ENCODE data around the gene SRRD. TPM values are rescaled to one million over a fixed set of nuclear protein-coding genes. Genes with fewer than 3 reads are reported as not detected.

SRRD gene
- total and polyA plus RNA-seq, 7 experiments from 2014 or later = 18.9 to 29.0 (median 21.3) TPM

Other genes with a start within 250 kb of the SRRD start
- gene ASPHD2, start 54.6 kb upstream of the SRRD start, total RNA-seq = 10 to 100 TPM in 1 of 5 experiments, 1 to 10 TPM in 4; 1.8 to 18.1 (median 2.7) TPM
- gene ASPHD2, start 54.6 kb upstream of the SRRD start, polyA plus RNA-seq = 1 to 10 TPM; 1.5 to 3.2 TPM
- gene HPS4, start 94 bp upstream of the SRRD start, total RNA-seq = 10 to 100 TPM; 45.5 to 64.3 (median 59.1) TPM
- gene HPS4, start 94 bp upstream of the SRRD start, polyA plus RNA-seq = 10 to 100 TPM; 21.5 to 23.9 TPM
- 100 to 1,000 TPM in 1 of 5 experiments, 10 to 100 TPM in 4; 63.6 to 107 (median 72.9) TPM for gene TFIP11, start 28.6 kb downstream of the SRRD start, total RNA-seq
- 10 to 100 TPM; 25.8 to 45.8 TPM for gene TFIP11, start 28.6 kb downstream of the SRRD start, polyA plus RNA-seq
- gene TPST2, start 106.3 kb downstream of the SRRD start, total RNA-seq = 10 to 100 TPM; 16.7 to 44.8 (median 20.6) TPM
- gene TPST2, start 106.3 kb downstream of the SRRD start, polyA plus RNA-seq = 10 to 100 TPM; 14.4 to 30.5 TPM
- gene CRYBB1, start 134.2 kb downstream of the SRRD start, total RNA-seq = not detected
- not detected for gene CRYBB1, start 134.2 kb downstream of the SRRD start, polyA plus RNA-seq
- not detected for gene CRYBA4, start 138.1 kb downstream of the SRRD start, total RNA-seq
- not detected for gene CRYBA4, start 138.1 kb downstream of the SRRD start, polyA plus RNA-seq
- 100 to 1,000 TPM in 1 of 5 experiments, 10 to 100 TPM in 4; 10.5 to 156 (median 48.7) TPM for gene MIAT, start 173.7 kb downstream of the SRRD start, total RNA-seq
- gene MIAT, start 173.7 kb downstream of the SRRD start, polyA plus RNA-seq = under 1 TPM; 0.05 to 0.13 TPM

Data from naive thymus-derived CD4-positive, alpha-beta T cell (primary cell).